Esophagus squamous epithelium (tissue), 5 donors: ENCODE results near the gene SEC23IP. TPM values are rescaled to one million over a fixed set of nuclear protein-coding genes. Genes with fewer than 3 reads are reported as not detected.
"Not testable (repeated sequence)": the region's sequence is repeated elsewhere in the genome, so short reads cannot be mapped to it uniquely, and the experiment has no call there.

Source experiments
- DNase-seq: peaks from one replicate; lab custom pipeline; 2025; lab: John Stamatoyannopoulos, UW
- H3K27ac ChIP-seq, 4 donors: fragments of 200-600 bp; sonication (generic); one replicate each; pipeline ENCODE4 v1.5.1; 2016 to 2019; ENCODE audit warnings: mild to moderate bottlenecking in 1 of 4
- H3K27me3 ChIP-seq, 4 donors: fragments of 200-600 bp; sonication (generic); 1 replicate in 3 of 4; 2 replicates in 1 of 4; pipeline versions ENCODE4 v1.5.1 to v1.6.0; 2017 to 2021; ENCODE audit warnings: antibody characterized with exemption in 1 of 4
- H3K36me3 ChIP-seq, 3 donors: fragments of 200-600 bp; sonication (generic); one replicate each; pipeline ENCODE4 v1.5.1; 2016 to 2019
- H3K4me1 ChIP-seq, 3 donors: fragments of 200-600 bp; sonication (generic); one replicate each; pipeline ENCODE4 v1.5.1; 2017 to 2019
- H3K4me3 ChIP-seq, 4 donors: fragments of 200-600 bp; sonication (generic); 1 replicate in 3 of 4; 2 replicates in 1 of 4; pipeline ENCODE4 v1.5.1; 2016 to 2019; ENCODE audit warnings: mild to moderate bottlenecking in 2 of 4, moderate library complexity in 1 of 4
- H3K9me3 ChIP-seq, 3 donors: fragments of 200-600 bp; sonication (generic); one replicate each; pipeline ENCODE4 v1.5.1; 2016 to 2019
- POLR2A ChIP-seq, 4 donors: fragments of 450-650 bp; IDR thresholded peaks; one replicate each; pipeline ENCODE4 v1.6.1; 2017; ENCODE audit warnings: antibody characterized with exemption in 4 of 4, mild to moderate bottlenecking in 4 of 4, moderate library complexity in 3 of 4
- WGBS, 2 donors: methylation state at CpG; one replicate each; pipeline ENCODE4 v1.1.5; 2018; 5-methylcytosine and 5-hydroxymethylcytosine counted together
- intact Hi-C: fragments of 100-400 bp; cut with DNase I; formaldehyde crosslinking; loops from one replicate; pipeline ENCODE4 v1.15.0; 2022
- total RNA-seq, 4 donors: library from RNA; depleted of rRNA; stranded (reverse); fragments of >200 nt; gene quantifications; one replicate each; pipeline ENCODE4 v1.1.0, GENCODE V29; 2016
- TF ChIP-seq, protein P1 (sequence below), 6 experiments: fragments of 450-650 bp in 4 of 6; fragments of 200-600 bp in 2 of 6; sonication (generic) in 2 of 6; IDR thresholded peaks; one replicate each; pipeline ENCODE4 v1.5.1; 2016 to 2019; ENCODE audit warnings: antibody characterized with exemption in 6 of 6, mild to moderate bottlenecking in 4 of 6, moderate library complexity in 4 of 6
- donor health status: DM: yes; HTN: yes; CAD: no.

The SEC23IP gene
- total RNA-seq, 4 donors from 2014 or later: 13.0 to 20.5 (median 16.5) TPM

DNA sequence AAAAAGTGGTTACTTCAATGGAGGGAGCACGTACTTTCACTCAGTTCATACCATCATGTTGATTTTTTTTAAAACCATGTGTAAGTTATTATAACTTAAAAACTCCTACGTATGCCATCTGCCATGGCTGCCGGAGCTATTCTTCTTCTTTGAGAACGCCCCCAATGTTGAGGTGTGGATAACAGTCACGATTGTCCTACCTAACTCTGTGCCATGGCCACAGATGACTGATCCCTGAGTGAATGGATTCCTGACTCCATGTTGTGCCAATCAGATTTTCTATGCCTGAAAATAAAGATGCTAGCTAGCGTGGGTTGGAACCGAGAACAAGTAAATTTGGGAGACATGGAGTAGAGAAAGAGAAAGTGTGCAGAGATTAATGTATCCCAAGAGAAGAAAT lies 25.2 kb upstream of the SEC23IP start:
- Histone ChIP-seq H3K36me3 (no peaks in the 10 kb centered on the region), H3K27me3 (no peaks in the 10 kb centered on the region), H3K4me1 (peaks cover 6 to 49% (median 17%) of the 10 kb centered on the region in 3 donors), H3K9me3 (no peaks in the 10 kb centered on the region), H3K27ac (no peak overlapping the region), H3K4me3 (no peak overlapping the region)
- TF ChIP-seq, protein P1, sequence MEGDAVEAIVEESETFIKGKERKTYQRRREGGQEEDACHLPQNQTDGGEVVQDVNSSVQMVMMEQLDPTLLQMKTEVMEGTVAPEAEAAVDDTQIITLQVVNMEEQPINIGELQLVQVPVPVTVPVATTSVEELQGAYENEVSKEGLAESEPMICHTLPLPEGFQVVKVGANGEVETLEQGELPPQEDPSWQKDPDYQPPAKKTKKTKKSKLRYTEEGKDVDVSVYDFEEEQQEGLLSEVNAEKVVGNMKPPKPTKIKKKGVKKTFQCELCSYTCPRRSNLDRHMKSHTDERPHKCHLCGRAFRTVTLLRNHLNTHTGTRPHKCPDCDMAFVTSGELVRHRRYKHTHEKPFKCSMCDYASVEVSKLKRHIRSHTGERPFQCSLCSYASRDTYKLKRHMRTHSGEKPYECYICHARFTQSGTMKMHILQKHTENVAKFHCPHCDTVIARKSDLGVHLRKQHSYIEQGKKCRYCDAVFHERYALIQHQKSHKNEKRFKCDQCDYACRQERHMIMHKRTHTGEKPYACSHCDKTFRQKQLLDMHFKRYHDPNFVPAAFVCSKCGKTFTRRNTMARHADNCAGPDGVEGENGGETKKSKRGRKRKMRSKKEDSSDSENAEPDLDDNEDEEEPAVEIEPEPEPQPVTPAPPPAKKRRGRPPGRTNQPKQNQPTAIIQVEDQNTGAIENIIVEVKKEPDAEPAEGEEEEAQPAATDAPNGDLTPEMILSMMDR (IDR thresholded peaks at IDR 0.05): no peak
- TF ChIP-seq POLR2A (IDR thresholded peaks at IDR 0.05): no peak
- 78 to 80% methylated on average over 7 of the region's 7 CpGs for WGBS, 2 donors
- intact Hi-C loops: loop anchor here (10.0 kb wide), 2 partner anchors 123 to 183 kb away; no protein-coding TSS in a partner anchor
- no peak for DNase-seq

DNA sequence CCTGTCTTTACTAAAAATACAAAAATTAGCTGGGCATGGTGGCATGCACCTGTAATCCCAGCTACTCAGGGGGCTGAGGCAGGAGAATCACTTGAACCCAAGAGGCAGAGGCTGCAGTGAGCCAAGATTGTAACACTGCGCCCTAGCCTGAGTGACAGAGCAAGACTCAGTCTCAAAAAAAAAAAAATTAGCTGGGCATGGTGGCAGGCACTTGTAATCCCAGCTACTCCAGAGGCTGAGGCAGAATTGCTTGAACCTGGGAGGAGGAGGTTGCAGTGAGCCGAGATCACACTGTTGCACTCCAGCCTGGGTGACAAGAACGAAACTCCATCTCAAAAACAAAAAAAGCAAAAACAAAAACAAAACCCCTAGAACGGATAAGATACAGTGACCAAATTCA lies 23.1 kb upstream of the SEC23IP start:
- 56 to 77% methylated on average over 4 of the region's 4 CpGs for whole genome bisulfite sequencing, 2 donors
- DNase-seq, H3K27me3 ChIP-seq, H3K9me3 ChIP-seq, H3K4me3 ChIP-seq, H3K36me3 ChIP-seq, H3K27ac ChIP-seq: not testable (repeated sequence)
- intact Hi-C loops: loop anchor here (10.0 kb wide), 2 partner anchors 125 to 185 kb away; no protein-coding TSS in a partner anchor
- peaks cover 6 to 59% (median 21%) of the 10 kb centered on the region in 3 donors for H3K4me1 ChIP-seq

DNA sequence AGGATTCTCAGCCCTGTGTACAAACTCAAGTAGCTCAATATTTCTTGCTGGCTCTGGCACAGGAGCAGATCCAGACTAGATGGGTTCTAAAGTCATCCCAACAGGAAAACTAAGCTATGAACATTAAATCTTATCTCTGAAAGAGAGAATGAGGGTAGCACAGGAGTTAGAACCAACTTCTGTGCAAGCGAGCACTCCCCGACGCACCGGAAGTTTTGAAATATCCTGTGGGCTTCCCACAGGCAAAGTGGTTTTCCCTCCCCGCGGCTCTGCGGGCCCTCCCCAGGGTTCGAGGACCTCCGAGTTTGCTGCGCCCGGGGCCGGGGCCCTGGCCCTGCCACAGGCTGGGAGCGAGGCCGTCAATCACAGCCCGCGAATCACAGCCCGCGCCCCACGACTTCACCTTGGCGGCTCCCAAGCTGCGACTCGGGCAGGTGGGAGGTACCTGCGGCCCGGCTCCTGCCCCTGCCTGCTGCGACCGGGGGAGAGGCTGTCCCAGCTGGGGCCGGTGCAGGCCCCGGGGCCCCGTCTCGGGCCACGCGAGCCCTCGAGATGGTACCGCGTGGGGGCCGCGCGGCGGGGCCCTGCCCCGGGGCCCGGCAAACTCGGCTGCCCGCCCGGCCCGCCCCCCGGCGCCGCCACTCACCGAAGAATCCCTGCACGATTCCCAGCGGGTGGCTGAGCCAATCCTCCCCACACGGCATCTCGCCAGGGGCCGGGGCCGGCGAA lies 20.5 kb upstream of the SEC23IP start:
- H3K9me3 ChIP-seq: no peaks in the 10 kb centered on the region
- intact Hi-C loops: no loop called here
- WGBS, 2 donors: 2% methylated on average over 9 of the region's 56 CpGs; no CpG with 5 or more reads in 1 of the 2 donors
- no peaks in the 10 kb centered on the region for H3K36me3 ChIP-seq
- DNase-seq: no peak
- peak overlapping the region; percentile 94 to 98 (median 96) for H3K27ac ChIP-seq
- no peaks in the 10 kb centered on the region for H3K27me3 ChIP-seq
- peak overlapping the region; percentile 78 to 97 (median 92) for H3K4me3 ChIP-seq
- H3K4me1 ChIP-seq: peaks cover 6 to 40% (median 21%) of the 10 kb centered on the region in 3 donors
- TF ChIP-seq, protein P1 (IDR thresholded peaks at IDR 0.05): no peak
- TF ChIP-seq POLR2A (IDR thresholded peaks at IDR 0.05): peak in 1 of 4 donors; percentile 7

DNA sequence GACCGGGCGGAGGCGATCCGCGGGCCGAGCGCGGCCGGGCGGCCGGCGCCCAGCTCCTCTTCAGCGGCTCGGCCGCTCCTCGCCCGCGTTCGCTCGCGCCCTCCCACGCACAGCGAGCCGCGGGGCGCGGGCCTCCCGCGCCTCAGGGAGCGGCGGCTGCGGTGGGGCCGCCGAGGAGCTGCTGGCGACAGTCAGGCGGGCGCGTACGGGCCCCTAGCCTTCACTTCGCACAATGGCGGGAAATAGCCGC lies 20.0 kb upstream of the SEC23IP start, which contains the start of gene MCMBP:
TSS of gene MCMBP (minus strand) at position 234 of the 250 bp plus-strand sequence. CDS start 259 bp downstream, outside the sequence.
- peak within 1 kb of the TSS; percentile 94 to 98 (median 96) for H3K27ac ChIP-seq
- no peaks in the 10 kb centered on the region for H3K27me3 ChIP-seq
- DNase-seq: no peak
- peak within 1 kb of the TSS; percentile 78 to 97 (median 92) for H3K4me3 ChIP-seq
- TF ChIP-seq, protein P1 (IDR thresholded peaks at IDR 0.05): no peak
- peak in 2 of 4 donors; percentile 4 to 84 for TF ChIP-seq POLR2A (IDR thresholded peaks at IDR 0.05)
- no peaks in the 10 kb centered on the region for H3K9me3 ChIP-seq
- H3K36me3 ChIP-seq: no peaks in the 10 kb centered on the region
- peaks cover 6 to 40% (median 21%) of the 10 kb centered on the region in 3 donors for H3K4me1 ChIP-seq
- intact Hi-C loops: no loop called here
- no CpG with 5 or more reads among the region's 42 CpGs for WGBS, 2 donors

DNA sequence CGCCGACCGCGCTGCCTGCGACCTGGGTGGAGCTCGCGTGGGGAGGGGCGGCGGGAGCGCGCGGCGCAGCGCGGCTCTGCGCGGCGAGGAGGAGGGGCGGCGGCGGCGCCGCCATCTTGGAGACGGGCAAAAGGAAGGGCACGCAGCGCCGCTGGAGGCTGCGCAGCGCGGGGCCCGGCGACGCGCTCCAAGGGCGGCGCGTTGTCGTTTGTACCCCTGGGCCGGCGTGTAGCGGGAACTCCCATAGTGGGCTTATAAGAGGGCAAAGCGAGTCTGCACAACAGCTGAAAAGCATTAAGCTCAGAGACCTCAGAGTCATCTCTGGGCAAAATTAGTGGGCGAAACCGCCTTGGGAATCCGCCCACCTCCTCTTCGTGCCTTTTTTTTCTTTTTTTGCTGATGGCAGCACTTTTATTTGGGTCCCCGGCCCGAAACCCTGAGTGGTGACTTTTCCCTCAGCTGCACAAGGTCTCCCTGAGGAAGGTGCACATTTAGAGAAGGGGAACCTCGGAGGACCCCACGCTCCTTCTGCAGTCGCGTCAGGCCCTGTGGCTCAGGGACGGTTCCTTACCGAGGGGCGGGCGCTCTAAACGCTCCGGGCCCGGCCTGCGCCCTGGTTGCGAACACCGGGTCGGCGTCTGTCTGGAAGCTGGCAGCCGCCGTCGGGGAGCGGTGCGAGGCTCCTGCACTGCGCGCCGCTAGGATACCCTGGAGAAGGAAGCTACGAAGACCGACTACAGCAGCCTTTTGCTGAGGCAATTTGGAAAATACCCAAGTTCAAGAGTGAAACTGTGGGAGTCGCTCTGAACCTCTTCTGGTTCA lies 19.5 kb upstream of the SEC23IP start:
- intact Hi-C loops: no loop called here
- 0% methylated on average over 7 to 25 of the region's 75 CpGs for WGBS, 2 donors
- Histone ChIP-seq H3K4me1 (peaks cover 6 to 40% (median 21%) of the 10 kb centered on the region in 3 donors), H3K4me3 (peak overlapping the region; percentile 78 to 97 (median 92)), H3K36me3 (no peaks in the 10 kb centered on the region), H3K9me3 (no peaks in the 10 kb centered on the region), H3K27ac (peak overlapping the region; percentile 94 to 98 (median 96)), H3K27me3 (no peaks in the 10 kb centered on the region)
- TF ChIP-seq, protein P1 (IDR thresholded peaks at IDR 0.05): peak in 1 of 6 experiments; percentile 7
- peak in 2 of 4 donors; percentile 45 to 67 for TF ChIP-seq POLR2A (IDR thresholded peaks at IDR 0.05)
- DNase-seq: peak; percentile 28
